ENCODE data around the gene CIPC. TPM values are rescaled to one million over a fixed set of nuclear protein-coding genes. Genes with fewer than 3 reads are reported as not detected.

The CIPC gene
- total RNA-seq, 1 experiment from 2014 or later, result 20.6 TPM

GRCh38 chr14:77120771-77121743, 23.0 kb downstream of the CIPC start:
- Histone ChIP-seq H3K9me2 (ENCODE audit: insufficient read depth) (no peaks in the 10 kb centered on the region), H3K4me1 (ENCODE audit: control insufficient read depth in 1 of 2, insufficient read depth in 2 of 2, low read length in 2 of 2) (peaks cover 22 to 39% of the 10 kb centered on the region in 2 experiments), H3K79me2 (ENCODE audit: insufficient read depth, low read length) (no peaks in the 10 kb centered on the region), H3K9me3 (ENCODE audit: control insufficient read depth in 1 of 2, insufficient read depth in 1 of 2, low read depth in 1 of 2, low read length in 2 of 2) (no peaks in the 10 kb centered on the region), H3K27ac (ENCODE audit: low read depth, low read length) (no peak overlapping the region), H3K4me3 (replicated peaks in 1 of 2; ENCODE audit: low read depth in 1 of 2, low read length in 2 of 2) (no peak overlapping the region), H3K36me3 (ENCODE audit: control insufficient read depth in 1 of 2, insufficient read depth in 2 of 2, low read length in 2 of 2) (no peaks in the 10 kb centered on the region), H3K4me2 (ENCODE audit: low read length) (no peak overlapping the region), H3K27me3 (ENCODE audit: insufficient read depth, low read length) (no peaks in the 10 kb centered on the region), H2AFZ (ENCODE audit: low read depth, low read length, poor library complexity, severe bottlenecking) (no peak overlapping the region), H4K20me1 (ENCODE audit: insufficient read depth) (no peaks in the 10 kb centered on the region), H3K9ac (ENCODE audit: low read length) (no peak overlapping the region)
- ATAC-seq, result no peak
- POLR2A ChIA-PET, result no interaction called here
- no peak for DNase-seq (ENCODE audit: low read depth, low spot score)
- no peak for TF ChIP-seq SP1 (IDR thresholded peaks at IDR 0.05; ENCODE audit: low read depth)
- no peak for TF ChIP-seq REST (IDR thresholded peaks at IDR 0.05; ENCODE audit: low read depth)
- TF ChIP-seq CTCF (IDR thresholded peaks at IDR 0.05 in 2 of 3, conservative IDR thresholded peaks at IDR 0.05 in 1 of 3; ENCODE audit: borderline replicate concordance in 1 of 3, insufficient read depth in 1 of 3, low read depth in 2 of 3, low read length in 2 of 3), result no peak
- TF ChIP-seq YY1 (IDR thresholded peaks at IDR 0.05; ENCODE audit: extremely low read depth, insufficient replicate concordance, low read depth, low read length), result no peak
- no TSS peak for BruUV-seq (replicated peaks)
- RAD21 ChIA-PET (ENCODE audit: low non-redundant PET in 1 of 2, low total read pairs in 2 of 2, uncharacterized antibody in 2 of 2, unreplicated experiment in 2 of 2), result no interaction called here
- CTCF ChIA-PET, result interaction anchor here (1.0 kb wide), 1 partner anchor 11 kb away, joined by 3 read pairs; no protein-coding TSS in a partner anchor
- intact Hi-C loops (cut with micrococcal nuclease), result no loop called here
